ENCODE measurements around the gene IGSF9.

GRCh38 chr1:159970932-159971342 is 25.5 kb upstream of the IGSF9 start:
- TF ChIP-seq CTCF (conservative IDR thresholded peaks at IDR 0.05; ENCODE audit: low read depth in 2 of 2) (no peak), EZH2phosphoT487 (IDR thresholded peaks at IDR 0.05; ENCODE audit: unreplicated experiment) (no peak), STAT1 (IDR thresholded peaks at IDR 0.05; ENCODE audit: unreplicated experiment) (no peak), EZH2 (IDR thresholded peaks at IDR 0.05; ENCODE audit: low read depth, unreplicated experiment) (no peak), REST (IDR thresholded peaks at IDR 0.05; ENCODE audit: unreplicated experiment) (no peak), POLR2AphosphoS5 (IDR thresholded peaks at IDR 0.05; ENCODE audit: low read depth) (no peak), CREB1 (CRISPR knock-in tag; IDR thresholded peaks at IDR 0.05; ENCODE audit: low read depth) (no peak), ZNF114 (CRISPR knock-in tag; IDR thresholded peaks at IDR 0.05) (no peak)
